HG02610 (cell line): ENCODE data around the gene EXD2.
"Not testable (repeated sequence)": the region's sequence is repeated elsewhere in the genome, so short reads cannot be mapped to it uniquely, and the experiment has no call there.

ENCODE experiments used
- ATAC-seq: cut with Tn5 transposase; IDR thresholded peaks from one replicate; pipeline ENCODE4 v1.9.1; 2021; ENCODE audit warnings: mild to moderate bottlenecking, moderate library complexity; ENCODE audit not compliant: unreplicated experiment

Gene EXD2, protein sequence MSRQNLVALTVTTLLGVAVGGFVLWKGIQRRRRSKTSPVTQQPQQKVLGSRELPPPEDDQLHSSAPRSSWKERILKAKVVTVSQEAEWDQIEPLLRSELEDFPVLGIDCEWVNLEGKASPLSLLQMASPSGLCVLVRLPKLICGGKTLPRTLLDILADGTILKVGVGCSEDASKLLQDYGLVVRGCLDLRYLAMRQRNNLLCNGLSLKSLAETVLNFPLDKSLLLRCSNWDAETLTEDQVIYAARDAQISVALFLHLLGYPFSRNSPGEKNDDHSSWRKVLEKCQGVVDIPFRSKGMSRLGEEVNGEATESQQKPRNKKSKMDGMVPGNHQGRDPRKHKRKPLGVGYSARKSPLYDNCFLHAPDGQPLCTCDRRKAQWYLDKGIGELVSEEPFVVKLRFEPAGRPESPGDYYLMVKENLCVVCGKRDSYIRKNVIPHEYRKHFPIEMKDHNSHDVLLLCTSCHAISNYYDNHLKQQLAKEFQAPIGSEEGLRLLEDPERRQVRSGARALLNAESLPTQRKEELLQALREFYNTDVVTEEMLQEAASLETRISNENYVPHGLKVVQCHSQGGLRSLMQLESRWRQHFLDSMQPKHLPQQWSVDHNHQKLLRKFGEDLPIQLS

GRCh38 chr14:69191340-69192111 is at the start of gene EXD2:
Gene EXD2, plus strand, starts transcription at chr14:69191498. Its CDS starts 17,973 bp downstream, at chr14:69209471.
- peak; percentile 87 for ATAC-seq

DNA sequence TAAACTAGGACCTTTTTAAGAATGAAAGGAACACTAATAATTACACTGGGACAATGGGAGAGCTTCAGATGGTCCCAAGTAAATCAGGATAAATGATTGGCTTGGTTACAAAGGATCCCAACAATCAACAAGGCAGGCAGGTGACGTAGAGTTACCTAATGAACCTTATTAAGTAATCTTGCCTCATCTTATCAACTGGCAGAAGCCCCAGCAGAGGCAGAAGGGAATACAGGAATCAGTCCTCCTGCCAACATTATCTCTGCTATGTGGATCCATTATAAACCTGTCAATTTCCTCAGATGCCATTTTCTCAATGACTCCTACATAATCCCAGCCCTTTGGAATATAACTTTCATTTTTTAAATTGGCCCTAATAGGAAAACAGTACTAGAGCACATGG is 49.7 kb upstream of the EXD2 start:
- ATAC-seq: no peak

DNA sequence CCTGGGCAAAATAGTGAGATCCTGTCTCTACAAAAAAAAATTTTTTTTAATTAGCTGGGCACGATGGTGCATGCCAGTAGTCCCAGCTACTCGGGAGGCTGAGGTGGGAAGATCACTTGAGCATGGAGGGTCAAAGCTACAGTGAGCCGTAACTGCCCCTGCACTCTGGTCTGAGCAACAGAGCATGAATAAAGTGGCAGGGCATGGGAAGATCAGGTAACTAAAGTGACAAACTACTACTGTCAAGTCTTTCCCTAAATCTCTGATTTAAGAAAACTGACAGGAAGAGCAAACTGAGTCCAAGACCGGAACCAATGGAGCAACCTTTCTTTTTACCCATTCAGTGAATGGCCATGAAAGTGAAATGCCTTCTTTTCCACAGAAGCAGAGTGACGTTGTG is 49.2 kb upstream of the EXD2 start:
- ATAC-seq: no peak

GRCh38 chr14:69149461-69150244 is 41.6 kb upstream of the EXD2 start:
- ATAC-seq: no peak

DNA sequence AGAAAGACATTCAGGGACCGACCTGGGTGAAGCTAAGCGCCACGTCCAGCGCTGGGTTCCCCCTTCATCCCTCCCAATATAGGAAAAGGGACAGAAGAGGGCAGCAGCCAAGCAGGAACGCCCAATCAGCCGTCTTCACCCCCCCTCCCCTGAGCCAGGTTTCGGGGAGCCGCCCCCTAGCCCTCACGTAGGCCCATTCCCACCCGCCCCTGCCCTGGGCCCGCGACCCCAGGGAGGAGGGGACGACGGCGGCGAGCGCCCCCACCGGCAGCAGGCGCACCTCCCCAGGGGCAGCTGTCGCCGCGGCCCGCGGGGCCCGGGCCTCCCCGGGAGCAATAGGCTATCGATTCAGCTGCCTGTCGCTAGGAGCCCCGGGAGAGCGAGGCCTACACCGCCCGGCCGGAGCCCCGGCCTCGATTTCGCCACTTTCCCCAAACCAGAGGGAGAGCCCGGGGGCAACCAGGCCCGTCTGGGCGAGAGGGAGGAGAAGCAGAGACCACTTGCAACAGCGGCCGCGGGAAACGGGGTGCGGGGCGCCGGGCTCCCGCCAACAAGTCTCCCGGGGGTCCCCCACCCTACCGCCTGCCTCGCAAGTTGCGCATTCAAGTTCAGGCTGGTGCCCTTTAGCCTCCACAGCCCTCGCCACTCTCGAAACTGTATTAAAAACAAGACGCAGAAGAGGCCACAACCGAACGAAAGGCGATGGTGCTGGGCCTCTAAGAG is 39.7 kb upstream of the EXD2 start:
- peak; percentile 49 for ATAC-seq

DNA sequence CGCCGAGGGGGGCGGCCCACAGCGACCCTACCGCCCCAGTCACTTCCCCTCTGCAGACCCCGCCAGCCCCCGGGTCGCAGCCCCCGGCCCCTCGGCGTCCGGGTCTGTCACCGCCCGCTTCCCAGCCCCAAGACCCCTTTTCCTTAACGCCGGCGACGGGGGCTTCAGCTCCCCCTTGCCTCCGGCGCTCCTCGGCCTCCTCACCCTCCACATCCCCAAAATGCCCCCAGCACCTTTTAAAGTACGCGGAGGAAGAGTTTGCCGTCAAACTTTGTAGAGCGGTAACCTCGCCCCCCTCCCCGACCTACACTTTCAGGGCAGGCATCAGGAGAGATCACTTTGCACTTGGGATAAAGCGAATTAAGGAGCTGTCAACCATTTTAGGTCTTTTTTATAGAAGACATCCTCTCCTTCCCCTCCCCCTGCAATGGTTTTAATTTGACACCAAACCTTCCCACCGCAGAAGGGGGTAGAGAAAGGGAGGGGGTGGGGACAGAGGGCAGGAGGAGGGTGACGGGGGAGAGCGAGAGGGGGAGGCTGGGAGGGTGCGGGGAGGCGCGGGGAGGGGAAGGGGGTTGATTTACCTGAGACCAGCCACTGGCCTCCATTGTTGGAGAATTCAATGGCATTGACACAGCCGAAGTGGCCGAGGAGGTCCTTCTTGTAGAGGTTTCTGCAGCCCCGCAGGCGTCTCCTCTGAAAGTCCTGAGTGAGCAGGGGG is 39.0 kb upstream of the EXD2 start:
- ATAC-seq: peak; percentile 1

DNA sequence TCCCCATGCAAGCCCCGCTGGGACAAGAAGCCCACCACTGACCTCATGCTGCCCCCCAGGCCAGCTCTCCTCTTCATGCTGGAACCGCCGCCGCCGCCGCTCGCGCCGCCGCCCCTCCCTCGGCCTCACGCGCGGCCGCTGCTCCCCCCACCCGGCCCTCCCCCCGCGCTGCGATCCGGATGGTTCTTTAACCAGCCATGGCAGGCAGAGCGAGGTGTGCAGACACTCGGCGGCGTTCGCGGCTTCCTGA is 38.5 kb upstream of the EXD2 start, which contains the start of gene DCAF5:
DCAF5 (minus strand) TSS at position 218 of the 250 bp plus-strand sequence; CDS start at position 77, 141 bp downstream.
- no peak for ATAC-seq

DNA sequence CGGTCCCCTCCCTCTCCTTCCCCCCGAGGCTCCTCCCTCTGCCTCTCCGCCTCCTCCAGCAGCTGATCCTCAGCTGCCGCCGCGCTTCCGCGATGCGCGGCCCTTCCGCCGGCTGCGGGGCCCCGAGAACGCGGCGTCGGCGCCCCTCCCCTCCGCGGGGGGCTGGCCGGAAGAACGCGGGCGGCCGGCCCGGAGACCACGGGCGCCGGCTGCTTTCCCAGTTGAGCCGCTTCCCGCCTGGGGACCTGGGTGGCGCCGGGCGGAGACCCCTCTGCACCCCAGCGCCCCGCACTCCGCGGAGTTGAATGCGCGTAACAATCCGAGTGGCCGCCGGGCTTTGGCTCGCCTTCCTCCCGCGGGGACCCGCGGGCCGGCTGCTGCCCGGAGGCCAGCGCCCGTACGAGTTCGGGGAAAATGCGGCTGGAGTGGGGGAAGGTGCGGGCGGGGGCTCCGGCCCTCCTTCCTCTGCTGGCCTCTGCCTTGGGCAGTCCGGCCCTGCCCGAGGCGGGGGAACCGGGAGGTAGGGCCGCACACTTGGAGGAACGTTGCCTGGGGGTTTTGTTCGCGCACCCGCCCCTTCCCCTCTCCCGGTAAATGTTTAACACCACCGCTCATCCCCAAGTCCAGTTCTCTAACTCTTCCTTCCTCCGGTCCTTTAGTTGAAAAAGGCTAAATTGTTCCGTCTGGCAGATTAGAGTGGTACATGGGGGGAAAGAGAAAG is 38.0 kb upstream of the EXD2 start:
- peak; percentile 90 for ATAC-seq

- ATAC-seq: no peak
Observed at GRCh38 chr14:69153873-69154270, 37.4 kb upstream of the EXD2 start.

- ATAC-seq: no peak
Observed at GRCh38 chr14:69154779-69155178, 36.5 kb upstream of the EXD2 start.

DNA sequence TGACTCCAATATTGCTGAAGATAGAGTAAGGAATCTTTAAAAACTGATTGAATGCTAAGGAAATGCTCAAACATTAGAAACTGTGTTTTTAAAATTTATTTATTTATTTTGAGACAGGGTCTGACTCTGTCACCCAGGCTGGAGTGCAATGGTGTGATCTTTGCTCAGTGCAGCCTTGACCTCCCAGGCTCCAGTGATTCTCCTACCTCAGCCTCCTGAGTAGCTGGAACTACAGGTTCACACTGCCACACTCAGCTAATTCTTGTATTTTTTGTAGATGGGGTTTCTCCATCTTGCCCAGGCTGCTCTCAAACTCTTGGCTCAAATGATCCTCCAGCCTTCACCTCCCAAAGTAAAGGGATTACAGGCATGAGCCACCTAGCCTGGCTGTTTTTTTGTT is 35.1 kb upstream of the EXD2 start:
- ATAC-seq: no peak

- no peak for ATAC-seq
Observed at GRCh38 chr14:69161590-69161989, 29.7 kb upstream of the EXD2 start.

- not testable (repeated sequence) for ATAC-seq
Observed at GRCh38 chr14:69165787-69166186, 25.5 kb upstream of the EXD2 start.

GRCh38 chr14:69170839-69171238 is 20.5 kb upstream of the EXD2 start:
- ATAC-seq: no peak

GRCh38 chr14:69171569-69171968 is 19.7 kb upstream of the EXD2 start:
- no peak for ATAC-seq

DNA sequence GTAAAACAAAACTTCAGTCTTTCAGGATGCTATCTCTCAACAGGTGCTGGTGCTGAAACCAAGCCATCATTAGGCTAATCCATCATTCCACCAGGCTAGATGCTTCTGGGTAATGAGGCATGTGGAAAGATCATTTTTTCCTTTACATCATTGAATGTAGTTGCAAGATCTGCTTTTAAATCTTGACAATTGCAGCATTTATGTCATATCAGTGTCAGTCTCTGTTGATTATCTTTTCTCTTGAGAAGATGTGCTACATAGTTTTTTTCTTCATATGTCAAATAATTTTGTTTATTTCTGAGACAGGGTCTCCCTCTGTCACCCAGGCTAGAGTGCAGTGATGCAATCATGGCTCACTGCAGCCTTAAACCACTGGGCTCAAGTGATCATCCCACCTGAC is 16.2 kb upstream of the EXD2 start:
- ATAC-seq: no peak

- ATAC-seq: no peak
Observed at GRCh38 chr14:69181491-69181890, 9.8 kb upstream of the EXD2 start.

DNA sequence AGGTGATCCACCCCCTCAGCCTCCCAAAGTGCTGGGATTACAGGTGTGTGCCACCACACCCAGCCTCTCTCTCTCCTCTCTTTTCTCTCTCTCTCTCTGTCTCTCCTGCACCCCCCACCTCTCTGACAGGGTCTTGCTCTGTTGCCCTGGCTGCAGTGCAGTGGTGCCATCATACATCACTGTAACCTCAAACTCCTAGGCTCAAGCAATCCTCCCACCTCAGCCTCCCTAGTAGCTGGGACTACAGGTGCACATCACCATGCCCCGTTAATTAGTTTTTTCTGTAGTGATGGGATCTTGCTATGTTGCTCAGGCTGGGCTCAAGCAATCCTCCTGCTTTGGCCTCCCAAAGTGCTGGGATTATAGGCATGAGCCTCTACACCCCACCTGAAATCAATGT is 8.7 kb upstream of the EXD2 start:
- not testable (repeated sequence) for ATAC-seq

DNA sequence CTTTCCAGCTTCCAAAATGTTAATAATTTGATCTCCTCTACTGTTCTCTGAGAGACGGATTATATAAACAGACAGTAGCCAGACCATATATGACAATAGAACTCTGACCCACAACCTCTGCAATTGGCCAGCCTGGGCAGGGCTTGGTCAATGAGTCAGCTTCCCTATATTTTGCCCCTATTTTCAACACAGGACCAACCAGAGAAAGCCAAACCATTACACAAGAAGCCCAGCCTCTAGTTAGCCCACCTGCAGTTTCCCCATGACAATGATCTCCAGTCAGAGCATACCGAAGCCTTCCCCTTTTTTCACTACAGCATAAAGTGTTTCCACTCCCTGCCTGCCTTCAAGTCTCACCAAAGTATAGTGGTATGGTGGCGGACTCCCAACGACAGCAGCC is 7.6 kb upstream of the EXD2 start:
- no peak for ATAC-seq
